Astrocyte (in vitro differentiated cells and primary cell): ENCODE results near the gene ERRFI1. TPM values are rescaled to one million over a fixed set of nuclear protein-coding genes. Genes with fewer than 3 reads are reported as not detected.

Source experiments
- DNase-seq: peaks from one replicate; pipeline ENCODE4 v3.0.0-alpha.2; 2010; ENCODE audit warnings: low read depth
- FAIRE-seq: peaks from 2 replicates; lab custom pipeline; 2011; peaks lifted over from hg19 to GRCh38; lab: Jason Lieb, UNC
- H2AFZ ChIP-seq: 2 replicates; pipeline ENCODE4 v1.6.0; 2012; ENCODE audit warnings: low read depth, low read length, inconsistent platforms
- H3K27ac ChIP-seq: 2 replicates; pipeline ENCODE4 v1.5.1; 2011; ENCODE audit warnings: low read depth, low read length, inconsistent platforms
- H3K27me3 ChIP-seq: 2 replicates; pipeline ENCODE4 v1.6.0; 2011; ENCODE audit warnings: low read length, inconsistent platforms; ENCODE audit not compliant: insufficient read depth
- H3K36me3 ChIP-seq: 2 replicates; pipeline ENCODE4 v1.5.1; 2011; ENCODE audit warnings: low read length, inconsistent platforms; ENCODE audit not compliant: insufficient read depth
- H3K4me1 ChIP-seq: 2 replicates; pipeline ENCODE4 v1.5.1; 2011; ENCODE audit warnings: low read length, inconsistent platforms; ENCODE audit not compliant: insufficient read depth
- H3K4me2 ChIP-seq: 2 replicates; pipeline ENCODE4 v1.6.0; 2012; ENCODE audit warnings: low read length, inconsistent platforms
- H3K4me3 ChIP-seq: 2 replicates; pipeline ENCODE4 v1.5.1; 2011; ENCODE audit warnings: low read depth, mild to moderate bottlenecking, low read length, inconsistent platforms; ENCODE audit not compliant: insufficient read depth
- H3K79me2 ChIP-seq: 2 replicates; pipeline ENCODE4 v1.6.0; 2012; ENCODE audit warnings: mild to moderate bottlenecking, low read length, inconsistent platforms; ENCODE audit not compliant: insufficient read depth
- H3K9ac ChIP-seq: 2 replicates; pipeline ENCODE4 v1.6.0; 2012; ENCODE audit warnings: mild to moderate bottlenecking, low read length, inconsistent platforms
- H3K9me3 ChIP-seq: 2 replicates; pipeline ENCODE4 v1.5.1; 2012; ENCODE audit warnings: low read depth, mild to moderate bottlenecking, low read length, inconsistent platforms; ENCODE audit not compliant: insufficient read depth
- H4K20me1 ChIP-seq: 2 replicates; pipeline ENCODE4 v1.6.0; 2012; ENCODE audit warnings: low read length, inconsistent platforms; ENCODE audit not compliant: insufficient read depth
- H3K27ac Mint-ChIP-seq: one replicate; pipeline ENCODE4 v1.8.0; 2021; ENCODE audit warnings: mild to moderate bottlenecking, mixed read lengths; ENCODE audit not compliant: unreplicated experiment
- H3K27me3 Mint-ChIP-seq: one replicate; pipeline ENCODE4 v1.8.0; 2021; ENCODE audit warnings: low read depth, mixed read lengths; ENCODE audit not compliant: unreplicated experiment
- H3K36me3 Mint-ChIP-seq: one replicate; pipeline ENCODE4 v1.8.0; 2021; ENCODE audit warnings: low read depth, mixed read lengths; ENCODE audit not compliant: unreplicated experiment
- H3K4me1 Mint-ChIP-seq: one replicate; pipeline ENCODE4 v1.8.0; 2021; ENCODE audit warnings: low read depth, mixed read lengths; ENCODE audit not compliant: unreplicated experiment
- H3K4me3 Mint-ChIP-seq: one replicate; pipeline ENCODE4 v1.8.0; 2021; ENCODE audit warnings: mild to moderate bottlenecking, moderate library complexity, mixed read lengths; ENCODE audit not compliant: unreplicated experiment
- H3K9me3 Mint-ChIP-seq: one replicate; pipeline ENCODE4 v1.8.0; 2021; ENCODE audit warnings: mild to moderate bottlenecking, mixed read lengths; ENCODE audit not compliant: unreplicated experiment
- EZH2 ChIP-seq: IDR thresholded peaks from 2 replicates; pipeline ENCODE4 v1.6.1; 2012; ENCODE audit warnings: mild to moderate bottlenecking, low read length, inconsistent platforms; ENCODE audit not compliant: insufficient read depth
- total RNA-seq: library from RNA; stranded (reverse); gene quantifications from 2 replicates; pipeline ENCODE4 v1.2.1, GENCODE V29; 2021
- TF ChIP-seq, protein P1 (sequence below): IDR thresholded peaks from 2 replicates; pipeline ENCODE4 v1.5.1; 2011; ENCODE audit warnings: low read depth, mild to moderate bottlenecking, inconsistent platforms, low read length, moderate library complexity; ENCODE audit not compliant: insufficient read depth

The ERRFI1 gene
- total RNA-seq, 1 donor from 2014 or later: 81.5 TPM

GRCh38 chr1:7995437-7995836, 30.7 kb downstream of the ERRFI1 start:
- no peak overlapping the region for H3K9ac ChIP-seq
- no peaks in the 10 kb centered on the region for H3K79me2 ChIP-seq
- TF ChIP-seq, protein P1, sequence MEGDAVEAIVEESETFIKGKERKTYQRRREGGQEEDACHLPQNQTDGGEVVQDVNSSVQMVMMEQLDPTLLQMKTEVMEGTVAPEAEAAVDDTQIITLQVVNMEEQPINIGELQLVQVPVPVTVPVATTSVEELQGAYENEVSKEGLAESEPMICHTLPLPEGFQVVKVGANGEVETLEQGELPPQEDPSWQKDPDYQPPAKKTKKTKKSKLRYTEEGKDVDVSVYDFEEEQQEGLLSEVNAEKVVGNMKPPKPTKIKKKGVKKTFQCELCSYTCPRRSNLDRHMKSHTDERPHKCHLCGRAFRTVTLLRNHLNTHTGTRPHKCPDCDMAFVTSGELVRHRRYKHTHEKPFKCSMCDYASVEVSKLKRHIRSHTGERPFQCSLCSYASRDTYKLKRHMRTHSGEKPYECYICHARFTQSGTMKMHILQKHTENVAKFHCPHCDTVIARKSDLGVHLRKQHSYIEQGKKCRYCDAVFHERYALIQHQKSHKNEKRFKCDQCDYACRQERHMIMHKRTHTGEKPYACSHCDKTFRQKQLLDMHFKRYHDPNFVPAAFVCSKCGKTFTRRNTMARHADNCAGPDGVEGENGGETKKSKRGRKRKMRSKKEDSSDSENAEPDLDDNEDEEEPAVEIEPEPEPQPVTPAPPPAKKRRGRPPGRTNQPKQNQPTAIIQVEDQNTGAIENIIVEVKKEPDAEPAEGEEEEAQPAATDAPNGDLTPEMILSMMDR: no peak
- TF ChIP-seq EZH2: no peak
- H3K4me1 ChIP-seq: peaks cover 10% of the 10 kb centered on the region
- H3K27me3 ChIP-seq: no peaks in the 10 kb centered on the region
- H4K20me1 ChIP-seq: no peaks in the 10 kb centered on the region
- H3K27ac ChIP-seq: no peak overlapping the region
- H2AFZ ChIP-seq: no peak overlapping the region
- Mint-ChIP-seq H3K9me3 (peaks cover 5% of the 10 kb centered on the region), H3K4me3 (no peak overlapping the region), H3K4me1 (peaks cover 7% of the 10 kb centered on the region), H3K36me3 (peaks cover 2% of the 10 kb centered on the region), H3K27ac (no peak overlapping the region), H3K27me3 (no peaks in the 10 kb centered on the region)
- H3K4me3 ChIP-seq: no peak overlapping the region
- DNase-seq (no peak), FAIRE-seq (no peak)
- no peak overlapping the region for H3K4me2 ChIP-seq
- no peaks in the 10 kb centered on the region for H3K36me3 ChIP-seq
- no peaks in the 10 kb centered on the region for H3K9me3 ChIP-seq

- Histone ChIP-seq H3K27me3 (no peaks in the 10 kb centered on the region), H3K27ac (peak overlapping the region; percentile 48), H3K9ac (no peak overlapping the region), H3K4me2 (peak overlapping the region; percentile 71), H3K9me3 (no peaks in the 10 kb centered on the region), H3K36me3 (no peaks in the 10 kb centered on the region), H2AFZ (no peak overlapping the region), H3K4me3 (no peak overlapping the region), H4K20me1 (no peaks in the 10 kb centered on the region), H3K4me1 (peaks cover 10% of the 10 kb centered on the region), H3K79me2 (no peaks in the 10 kb centered on the region)
- TF ChIP-seq, protein P1: no peak
- TF ChIP-seq EZH2: no peak
- DNase-seq (no peak), FAIRE-seq (no peak)
- Mint-ChIP-seq H3K4me3 (no peak overlapping the region), H3K36me3 (peaks cover 2% of the 10 kb centered on the region), H3K4me1 (peaks cover 7% of the 10 kb centered on the region), H3K27me3 (no peaks in the 10 kb centered on the region), H3K9me3 (peaks cover 5% of the 10 kb centered on the region), H3K27ac (peak overlapping the region; percentile 51)
Observed at GRCh38 chr1:7994827-7995226, 31.3 kb downstream of the ERRFI1 start.

GRCh38 chr1:7993593-7994479, 32.3 kb downstream of the ERRFI1 start:
- Histone ChIP-seq H3K4me3 (no peak overlapping the region), H3K9me3 (no peaks in the 10 kb centered on the region)
- peak; percentile 95 for DNase-seq

More at GRCh38 chr1:7993593-7994479, 32.3 kb downstream of the ERRFI1 start:
- Mint-ChIP-seq H3K27me3 (no peaks in the 10 kb centered on the region), H3K27ac (peak overlapping the region; percentile 51), H3K36me3 (peaks cover 5% of the 10 kb centered on the region), H3K4me1 (peaks cover 7% of the 10 kb centered on the region), H3K9me3 (peaks cover 5% of the 10 kb centered on the region), H3K4me3 (no peak overlapping the region)
- Histone ChIP-seq H3K27ac (peak overlapping the region; percentile 80), H3K9ac (peak overlapping the region; percentile 13), H4K20me1 (no peaks in the 10 kb centered on the region), H2AFZ (no peak overlapping the region), H3K4me2 (peak overlapping the region; percentile 71), H3K27me3 (no peaks in the 10 kb centered on the region), H3K36me3 (no peaks in the 10 kb centered on the region), H3K79me2 (no peaks in the 10 kb centered on the region), H3K4me1 (peaks cover 10% of the 10 kb centered on the region)
- TF ChIP-seq EZH2: no peak
- TF ChIP-seq, protein P1: no peak
- FAIRE-seq: peak; percentile 60
